HG02571 (cell line): ENCODE measurements around the gene UGT1A10.

ENCODE experiments used
- ATAC-seq: cut with Tn5 transposase; IDR thresholded peaks from one replicate; pipeline ENCODE4 v1.9.1; 2021; ENCODE audit warnings: mild to moderate bottlenecking, moderate library complexity; ENCODE audit not compliant: unreplicated experiment

The UGT1A10 gene

DNA sequence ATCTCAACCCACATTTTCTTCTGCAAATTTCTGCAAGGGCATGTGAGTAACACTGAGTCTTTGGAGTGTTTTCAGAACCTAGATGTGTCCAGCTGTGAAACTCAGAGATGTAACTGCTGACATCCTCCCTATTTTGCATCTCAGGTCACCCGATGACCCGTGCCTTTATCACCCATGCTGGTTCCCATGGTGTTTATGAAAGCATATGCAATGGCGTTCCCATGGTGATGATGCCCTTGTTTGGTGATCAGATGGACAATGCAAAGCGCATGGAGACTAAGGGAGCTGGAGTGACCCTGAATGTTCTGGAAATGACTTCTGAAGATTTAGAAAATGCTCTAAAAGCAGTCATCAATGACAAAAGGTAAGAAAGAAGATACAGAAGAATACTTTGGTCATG lies 131.8 kb downstream of the UGT1A10 start:
- ATAC-seq: no peak

DNA sequence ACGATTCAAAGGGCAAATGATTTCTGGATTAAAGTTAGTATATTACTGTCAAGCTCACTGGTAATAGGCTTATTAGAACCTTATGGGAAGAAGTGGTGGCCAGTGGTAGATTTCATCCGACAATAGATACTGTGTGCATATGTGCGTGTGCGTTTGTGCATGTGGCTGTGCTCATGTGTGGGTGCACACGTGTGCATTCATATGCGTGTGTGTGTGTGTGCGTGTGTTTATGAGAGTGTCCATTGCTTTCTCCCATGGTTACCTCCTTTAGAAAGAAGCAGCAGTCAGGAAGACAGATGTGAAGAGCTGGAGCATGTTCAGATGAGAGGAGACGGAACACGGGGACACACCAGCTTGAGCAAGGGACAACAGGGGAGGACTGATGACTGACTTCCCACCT lies 133.0 kb downstream of the UGT1A10 start:
- no peak for ATAC-seq

DNA sequence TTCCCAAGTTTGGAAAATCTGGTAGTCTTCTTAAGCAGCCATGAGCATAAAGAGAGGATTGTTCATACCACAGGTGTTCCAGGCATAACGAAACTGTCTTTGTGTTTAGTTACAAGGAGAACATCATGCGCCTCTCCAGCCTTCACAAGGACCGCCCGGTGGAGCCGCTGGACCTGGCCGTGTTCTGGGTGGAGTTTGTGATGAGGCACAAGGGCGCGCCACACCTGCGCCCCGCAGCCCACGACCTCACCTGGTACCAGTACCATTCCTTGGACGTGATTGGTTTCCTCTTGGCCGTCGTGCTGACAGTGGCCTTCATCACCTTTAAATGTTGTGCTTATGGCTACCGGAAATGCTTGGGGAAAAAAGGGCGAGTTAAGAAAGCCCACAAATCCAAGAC lies 135.9 kb downstream of the UGT1A10 start:
- no peak for ATAC-seq

DNA sequence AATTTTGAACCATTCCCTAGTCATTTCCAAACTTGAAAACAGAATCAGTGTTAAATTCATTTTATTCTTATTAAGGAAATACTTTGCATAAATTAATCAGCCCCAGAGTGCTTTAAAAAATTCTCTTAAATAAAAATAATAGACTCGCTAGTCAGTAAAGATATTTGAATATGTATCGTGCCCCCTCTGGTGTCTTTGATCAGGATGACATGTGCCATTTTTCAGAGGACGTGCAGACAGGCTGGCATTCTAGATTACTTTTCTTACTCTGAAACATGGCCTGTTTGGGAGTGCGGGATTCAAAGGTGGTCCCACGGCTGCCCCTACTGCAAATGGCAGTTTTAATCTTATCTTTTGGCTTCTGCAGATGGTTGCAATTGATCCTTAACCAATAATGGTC lies 136.3 kb downstream of the UGT1A10 start:
- ATAC-seq: no peak

- ATAC-seq: no peak
Observed at GRCh38 chr2:233773854-233774253, 137.6 kb downstream of the UGT1A10 start.

DNA sequence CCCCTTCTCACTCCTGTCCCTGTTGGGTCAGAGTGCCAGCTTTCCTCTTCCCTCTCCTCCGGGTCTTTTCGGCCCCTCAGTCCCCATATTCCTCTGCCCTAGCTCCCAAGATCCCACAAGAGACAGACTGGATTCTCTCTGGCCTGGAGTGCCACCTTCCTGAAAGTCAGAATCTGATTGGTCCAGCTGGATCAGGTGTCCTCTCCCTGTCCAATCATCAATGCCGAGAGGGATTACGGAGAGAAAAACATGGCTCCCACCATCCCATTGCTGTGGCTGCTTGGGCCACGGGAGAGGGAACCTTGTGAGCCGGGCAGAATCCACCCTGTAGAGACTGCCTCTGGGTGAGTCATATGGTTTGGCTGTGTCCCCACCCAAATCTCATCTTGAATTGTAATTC lies 139.2 kb downstream of the UGT1A10 start:
- no peak for ATAC-seq

- no peak for ATAC-seq
Observed at GRCh38 chr2:233778030-233778429, 141.8 kb downstream of the UGT1A10 start, which contains the start of gene MROH2A. MROH2A (plus strand) TSS chr2:233778330; CDS start chr2:233779359, 1,029 bp downstream.

GRCh38 chr2:233779722-233780121 lies 143.5 kb downstream of the UGT1A10 start:
- no peak for ATAC-seq

DNA sequence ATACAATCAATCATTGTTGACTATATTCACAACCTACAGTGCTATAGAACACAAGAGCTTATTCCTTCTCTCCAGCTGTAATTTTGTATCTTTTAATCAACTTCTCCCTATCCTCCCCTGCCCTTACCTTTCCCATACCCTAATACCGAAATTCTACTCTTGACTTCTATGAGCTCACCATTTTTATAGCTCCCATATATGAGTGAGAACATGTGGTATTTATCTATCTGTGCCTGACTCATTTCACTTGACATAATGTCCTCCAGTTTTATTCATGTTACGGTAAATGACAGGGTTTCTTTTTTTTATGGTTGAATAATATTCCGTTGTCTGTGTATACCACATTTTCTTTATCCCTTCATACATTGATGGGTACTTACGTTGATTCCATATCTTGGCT lies 144.5 kb downstream of the UGT1A10 start:
- ATAC-seq: no peak

DNA sequence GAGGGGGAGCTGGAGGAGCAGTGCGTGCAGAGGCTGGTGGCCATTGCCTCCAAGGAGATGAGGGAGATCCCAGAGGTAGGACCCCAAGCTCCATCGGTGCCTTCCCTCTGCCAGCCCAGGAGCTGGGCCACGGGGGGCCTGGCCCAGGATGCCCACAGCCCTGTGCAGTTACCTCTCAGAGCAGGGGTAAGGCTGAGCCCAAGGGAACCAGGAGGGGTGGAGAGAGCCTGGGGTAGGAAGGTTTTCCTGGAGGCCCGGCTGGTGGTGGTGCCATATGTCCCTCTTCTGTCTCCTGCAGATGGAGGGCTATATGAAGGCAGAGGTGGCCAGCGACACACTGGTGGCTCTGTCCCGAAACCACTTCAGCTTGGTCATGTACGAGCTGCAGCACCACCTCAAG lies 153.3 kb downstream of the UGT1A10 start:
- ATAC-seq: no peak

DNA sequence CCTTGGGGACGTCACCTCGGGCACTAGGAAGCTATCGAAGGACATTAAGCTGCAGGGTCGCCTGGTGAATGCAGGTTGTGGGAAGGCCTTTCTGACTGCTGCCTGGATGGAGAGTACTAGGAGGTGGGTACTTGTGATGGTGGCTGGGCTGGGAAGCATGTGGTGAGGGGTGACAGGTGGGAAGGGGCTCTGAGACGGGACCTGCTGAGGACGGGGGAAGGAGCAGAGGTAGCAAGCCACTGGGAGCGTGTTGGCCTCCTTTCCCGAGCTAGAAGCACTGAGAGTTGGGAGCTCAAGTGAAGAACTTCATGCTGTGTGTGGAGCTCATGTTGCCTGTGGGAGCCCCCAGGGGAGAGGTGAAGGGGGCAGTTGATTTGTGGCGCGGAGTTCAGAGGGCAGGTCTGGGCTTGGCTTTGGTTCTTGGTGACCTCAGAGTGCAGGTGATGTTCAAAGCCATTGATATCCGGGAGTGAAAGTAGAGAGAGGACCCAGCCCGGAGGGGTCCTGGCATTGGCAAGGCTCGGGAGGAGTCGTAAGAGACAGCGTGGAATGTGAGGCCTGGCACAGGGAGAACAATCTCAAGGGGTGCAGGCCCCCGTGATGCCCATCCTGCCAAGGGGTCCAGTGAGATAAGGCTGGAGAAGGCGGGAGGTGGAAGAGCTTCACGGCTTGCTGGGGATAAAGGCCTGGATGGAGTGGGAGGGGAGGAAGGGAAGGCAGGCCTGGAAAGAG lies 155.1 kb downstream of the UGT1A10 start:
- no peak for ATAC-seq

DNA sequence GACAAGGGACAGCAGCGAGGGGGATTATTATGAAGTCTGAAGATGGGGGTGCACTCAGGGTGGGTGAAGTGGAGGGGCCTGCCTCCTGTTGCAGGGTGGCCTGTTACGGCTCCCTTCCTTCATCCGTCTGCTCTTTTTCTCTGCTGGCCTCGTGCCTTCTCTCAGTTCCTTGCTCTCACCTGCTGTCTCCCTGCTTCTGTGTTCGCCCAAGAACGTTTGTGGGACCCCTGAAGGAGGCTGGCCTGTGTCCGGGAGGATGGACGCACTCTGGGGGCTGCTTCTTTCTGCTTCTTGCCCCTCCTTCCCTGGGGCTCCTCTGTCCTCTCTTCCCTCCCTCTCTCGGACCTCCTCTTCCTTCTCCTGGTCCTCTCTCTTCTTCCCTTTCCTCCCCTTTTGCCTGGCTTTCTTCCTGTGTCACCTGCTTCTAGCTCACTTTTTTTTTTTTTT lies 155.7 kb downstream of the UGT1A10 start:
- ATAC-seq: no peak

DNA sequence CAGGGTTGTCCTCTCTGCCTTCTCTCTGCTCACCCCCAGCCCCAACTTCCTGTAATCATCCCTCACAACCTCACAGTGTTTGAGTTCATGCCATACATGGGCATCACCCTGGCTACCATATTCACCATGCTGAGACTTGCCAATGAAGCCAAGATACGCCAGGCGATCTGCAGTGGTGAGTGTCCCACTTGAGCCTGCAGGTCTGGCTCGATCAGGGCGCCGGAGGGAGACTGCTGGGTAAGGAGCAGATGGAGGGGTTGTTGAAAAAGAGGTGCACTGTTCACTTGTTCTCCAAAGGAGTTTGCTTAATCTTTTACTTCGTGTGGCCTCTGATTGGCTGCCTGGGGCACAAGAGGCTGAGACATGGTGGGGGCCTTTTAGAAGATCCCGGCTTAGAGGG lies 156.5 kb downstream of the UGT1A10 start:
- no peak for ATAC-seq

GRCh38 chr2:233793465-233794127 lies 157.3 kb downstream of the UGT1A10 start:
- no peak for ATAC-seq

DNA sequence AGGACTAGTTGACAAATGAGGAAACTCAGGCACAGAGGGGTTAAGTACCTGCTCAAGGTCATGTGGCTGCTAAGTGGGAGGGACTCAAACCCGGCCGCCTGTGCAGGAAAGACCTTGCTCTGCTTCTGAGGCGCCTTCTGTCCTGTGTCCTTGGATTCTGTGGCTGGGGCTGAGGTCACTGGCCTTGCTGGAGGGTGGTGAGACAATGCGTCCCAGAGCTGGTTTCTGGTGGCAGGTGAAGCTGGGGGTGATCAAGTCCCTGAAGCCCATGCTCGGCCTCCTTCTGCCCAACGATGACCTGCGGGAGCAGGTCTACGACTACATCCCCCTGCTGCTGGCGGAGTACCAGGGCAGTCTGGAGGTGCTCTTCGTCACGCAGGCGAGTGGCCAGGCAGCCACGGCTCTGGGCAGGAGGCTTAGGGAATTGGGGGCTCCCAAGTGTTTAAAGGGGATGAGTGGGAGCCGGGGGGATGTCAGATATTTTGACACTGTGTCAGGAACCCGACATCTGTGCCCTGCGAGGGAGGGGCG lies 157.9 kb downstream of the UGT1A10 start:
- ATAC-seq: no peak

- ATAC-seq: no peak
Observed at GRCh38 chr2:233795735-233796171, 159.5 kb downstream of the UGT1A10 start.

GRCh38 chr2:233796254-233796653 lies 160.0 kb downstream of the UGT1A10 start:
- ATAC-seq: no peak

DNA sequence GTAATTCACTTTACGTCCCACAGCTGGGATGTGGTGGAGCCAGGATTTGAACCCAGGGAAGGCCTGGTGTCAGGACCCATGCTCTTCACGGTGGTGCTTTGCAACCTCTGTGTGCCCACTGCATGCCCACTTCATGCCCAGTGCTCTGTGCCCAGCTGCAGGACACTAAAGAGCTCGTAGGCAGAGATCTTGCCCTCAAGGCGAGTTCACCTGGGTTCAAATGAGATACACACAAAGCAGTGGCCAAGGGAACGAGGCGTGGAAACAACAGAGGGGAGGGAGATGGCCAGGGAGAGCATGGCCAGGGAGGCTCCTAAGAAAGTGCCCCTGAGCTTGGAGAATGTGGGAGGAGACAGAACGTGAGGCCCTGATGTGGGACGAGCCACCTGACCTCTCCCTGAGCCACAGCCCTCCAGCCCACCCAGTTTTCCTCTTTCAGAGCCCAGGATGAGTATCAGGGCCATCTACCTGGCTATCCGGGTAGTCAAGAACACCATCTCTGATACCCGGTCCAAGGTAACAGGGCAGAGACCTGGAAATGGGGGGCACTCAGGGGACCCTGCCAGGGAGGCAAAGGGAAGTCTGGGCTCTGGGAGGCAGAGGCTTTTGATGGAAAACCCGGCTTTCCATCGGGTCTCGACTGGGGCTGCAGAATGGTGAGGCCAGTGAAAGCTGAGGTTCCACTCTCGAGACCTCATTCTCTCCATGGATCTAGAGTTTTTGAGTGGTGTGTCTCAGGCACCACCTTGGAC lies 162.3 kb downstream of the UGT1A10 start:
- no peak for ATAC-seq

DNA sequence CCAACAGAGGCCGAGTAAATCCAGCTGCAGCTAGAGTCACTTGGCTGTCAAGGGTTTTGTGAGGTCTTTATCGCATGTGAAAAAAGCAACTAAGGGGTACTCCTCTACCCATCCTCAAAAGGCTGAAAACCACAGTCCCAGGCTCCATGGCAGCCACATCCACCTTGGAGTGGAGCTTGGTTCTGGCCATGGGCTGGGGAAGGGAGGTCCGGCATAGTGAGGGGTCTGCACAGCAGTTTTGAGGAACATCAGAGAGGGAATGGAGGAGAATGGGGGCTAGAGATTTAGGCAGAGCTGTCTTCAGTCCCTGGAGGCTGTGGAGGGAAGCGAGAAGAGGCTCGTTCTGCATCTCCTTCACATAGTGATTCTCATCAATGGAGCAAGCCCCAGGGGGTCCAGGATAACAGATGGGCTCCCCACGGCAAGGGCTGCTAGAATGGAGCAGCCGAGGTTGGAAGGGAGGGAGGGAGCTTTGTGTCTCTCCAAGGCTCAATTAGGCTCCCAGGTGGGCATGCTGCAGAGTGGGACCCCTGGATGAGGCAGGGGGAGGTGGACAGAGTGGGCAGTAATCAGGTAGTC lies 162.9 kb downstream of the UGT1A10 start:
- ATAC-seq: no peak

GRCh38 chr2:233799716-233800115 lies 163.5 kb downstream of the UGT1A10 start:
- ATAC-seq: no peak

DNA sequence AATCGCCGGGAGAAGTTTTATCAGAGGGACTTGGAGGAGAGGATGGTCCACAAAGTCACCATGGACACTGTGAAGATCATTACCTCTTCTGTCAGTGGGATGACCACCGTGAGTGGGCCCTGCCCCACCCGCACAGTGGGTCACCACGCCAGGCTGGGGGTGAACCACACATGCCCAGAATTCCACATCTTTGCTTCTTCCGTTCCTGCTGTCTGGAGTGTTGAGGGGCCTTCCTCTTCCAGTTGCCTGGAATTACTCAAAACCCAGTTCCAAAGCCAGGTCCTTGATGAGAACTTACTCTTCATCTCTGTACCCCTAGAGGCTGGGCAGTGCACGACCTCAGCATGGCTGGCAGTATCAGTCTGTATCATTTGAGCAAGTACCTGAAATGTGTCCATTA lies 164.0 kb downstream of the UGT1A10 start:
- ATAC-seq: no peak
